NCI-H146 treated with DMSO at 0.1 percent for 48 hours (cell line): ENCODE data around the gene OR8A1.
A peak's percentile ranks its signal among the peaks of the same experiment; 100 is the strongest.

Experiments
- DNase-seq: peaks from one replicate; lab custom pipeline; 2025; ENCODE audit not compliant: unreplicated experiment; lab: John Stamatoyannopoulos, UW

OR8A1 gene

GRCh38 chr11:124569697-124570096, at the start of gene OR8A1:
OR8A1 (plus strand) TSS chr11:124569997; CDS start chr11:124570120, 123 bp downstream.
- DNase-seq = no peak

- no peak for DNase-seq
Observed at GRCh38 chr11:124520550-124520854, 49.3 kb upstream of the OR8A1 start.

- DNase-seq = no peak
Observed at GRCh38 chr11:124533626-124534025, 36.2 kb upstream of the OR8A1 start.

- no peak for DNase-seq
Observed at GRCh38 chr11:124534051-124534450, 35.7 kb upstream of the OR8A1 start.

- no peak for DNase-seq
Observed at GRCh38 chr11:124535552-124536232, 34.1 kb upstream of the OR8A1 start.

- DNase-seq = no peak
Observed at GRCh38 chr11:124536520-124536919, 33.3 kb upstream of the OR8A1 start.

GRCh38 chr11:124538019-124538418, 31.8 kb upstream of the OR8A1 start:
- DNase-seq = no peak

- no peak for DNase-seq
Observed at GRCh38 chr11:124541204-124541603, 28.6 kb upstream of the OR8A1 start.

- DNase-seq = no peak
Observed at GRCh38 chr11:124543145-124543544, 26.7 kb upstream of the OR8A1 start.

GRCh38 chr11:124543554-124543953, 26.2 kb upstream of the OR8A1 start, which contains the start of gene OR8B12:
OR8B12 (minus strand) TSS chr11:124543654; CDS start chr11:124543654, 0 bp downstream.
- no peak for DNase-seq

- DNase-seq = no peak
Observed at GRCh38 chr11:124551189-124551588, 18.6 kb upstream of the OR8A1 start.

GRCh38 chr11:124551987-124552386, 17.8 kb upstream of the OR8A1 start:
- no peak for DNase-seq

- no peak for DNase-seq
Observed at GRCh38 chr11:124556828-124557227, 13.0 kb upstream of the OR8A1 start.

- DNase-seq = no peak
Observed at GRCh38 chr11:124570160-124570559, 363 bp downstream of the OR8A1 start.

GRCh38 chr11:124577716-124578427, 8.1 kb downstream of the OR8A1 start:
- DNase-seq = no peak

- no peak for DNase-seq
Observed at GRCh38 chr11:124578761-124579160, 9.0 kb downstream of the OR8A1 start.

GRCh38 chr11:124581817-124582216, 12.0 kb downstream of the OR8A1 start:
- DNase-seq = no peak

GRCh38 chr11:124582565-124582964, 12.8 kb downstream of the OR8A1 start:
- DNase-seq = no peak

GRCh38 chr11:124583781-124584180, 14.0 kb downstream of the OR8A1 start:
- peak; percentile 68 for DNase-seq

GRCh38 chr11:124584681-124585372, 15.0 kb downstream of the OR8A1 start:
- DNase-seq = no peak

- DNase-seq = peak; percentile 14
Observed at GRCh38 chr11:124586238-124586860, 16.6 kb downstream of the OR8A1 start.

GRCh38 chr11:124591430-124591829, 21.6 kb downstream of the OR8A1 start:
- DNase-seq = no peak
